ENCODE data around the gene RXRA.

The RXRA gene

DNA sequence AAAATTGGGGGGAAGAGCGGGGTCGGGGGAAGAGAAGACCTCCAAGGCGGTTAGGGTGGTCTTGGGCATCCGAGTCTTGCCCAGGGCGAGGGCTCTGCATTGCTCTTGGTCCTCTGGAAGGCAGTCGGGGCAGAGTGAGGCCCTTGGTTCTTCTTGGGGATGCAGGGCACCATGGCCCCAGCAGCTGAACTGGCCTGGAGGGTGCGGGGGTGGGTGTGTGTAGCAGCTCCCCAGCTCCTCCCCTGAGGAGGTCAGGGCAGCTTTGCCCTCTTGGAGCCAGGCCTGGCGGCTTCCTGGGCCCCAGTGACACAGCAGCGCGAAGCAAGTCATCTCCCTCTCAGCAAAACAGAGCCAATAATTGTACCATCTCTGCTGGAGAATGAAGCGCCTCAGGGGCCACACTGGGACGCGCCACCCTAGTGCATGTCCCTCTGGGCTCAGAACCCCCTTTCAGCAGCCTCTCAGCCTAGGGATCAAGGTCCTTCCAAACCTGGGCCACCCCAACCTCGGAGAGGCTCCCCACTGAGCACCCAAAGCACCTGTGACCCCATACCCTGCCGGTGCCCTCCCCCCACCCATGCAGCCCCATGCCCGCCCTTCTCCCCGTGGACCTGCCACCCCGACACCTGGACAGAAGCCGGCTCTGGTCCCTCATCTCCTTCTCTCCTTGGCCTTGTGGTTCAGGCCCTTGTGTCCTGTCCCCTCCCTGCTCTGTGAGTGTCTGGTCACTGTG lies 10.4 kb upstream of the RXRA start:
- TF ChIP-seq FOXK2 (IDR thresholded peaks at IDR 0.05), result no peak
- no peak for TF ChIP-seq L3MBTL2 (conservative IDR thresholded peaks at IDR 0.05)
- TF ChIP-seq TARDBP (IDR thresholded peaks at IDR 0.05), result no peak
- no peak for TF ChIP-seq HDGF (IDR thresholded peaks at IDR 0.05; ENCODE audit: borderline replicate concordance)
- TF ChIP-seq ELF4 (IDR thresholded peaks at IDR 0.05), result no peak
- TF ChIP-seq FOXA1 (IDR thresholded peaks at IDR 0.05), result no peak
- TF ChIP-seq LEF1 (IDR thresholded peaks at IDR 0.05; ENCODE audit: borderline replicate concordance), result no peak
- TF ChIP-seq ZNF384 (IDR thresholded peaks at IDR 0.05), result no peak
- no peak for TF ChIP-seq ARNT (IDR thresholded peaks at IDR 0.05)
- TF ChIP-seq SP1 (IDR thresholded peaks at IDR 0.05), result no peak
- DNase-seq (ENCODE audit: extremely low spot score), result no peak
- ChIA-PET CTCF (no interaction called here), POLR2A (interaction anchor here (1.1 kb wide), 1 partner anchor 324 kb away, joined by 3 read pairs; no protein-coding TSS in a partner anchor)

DNA sequence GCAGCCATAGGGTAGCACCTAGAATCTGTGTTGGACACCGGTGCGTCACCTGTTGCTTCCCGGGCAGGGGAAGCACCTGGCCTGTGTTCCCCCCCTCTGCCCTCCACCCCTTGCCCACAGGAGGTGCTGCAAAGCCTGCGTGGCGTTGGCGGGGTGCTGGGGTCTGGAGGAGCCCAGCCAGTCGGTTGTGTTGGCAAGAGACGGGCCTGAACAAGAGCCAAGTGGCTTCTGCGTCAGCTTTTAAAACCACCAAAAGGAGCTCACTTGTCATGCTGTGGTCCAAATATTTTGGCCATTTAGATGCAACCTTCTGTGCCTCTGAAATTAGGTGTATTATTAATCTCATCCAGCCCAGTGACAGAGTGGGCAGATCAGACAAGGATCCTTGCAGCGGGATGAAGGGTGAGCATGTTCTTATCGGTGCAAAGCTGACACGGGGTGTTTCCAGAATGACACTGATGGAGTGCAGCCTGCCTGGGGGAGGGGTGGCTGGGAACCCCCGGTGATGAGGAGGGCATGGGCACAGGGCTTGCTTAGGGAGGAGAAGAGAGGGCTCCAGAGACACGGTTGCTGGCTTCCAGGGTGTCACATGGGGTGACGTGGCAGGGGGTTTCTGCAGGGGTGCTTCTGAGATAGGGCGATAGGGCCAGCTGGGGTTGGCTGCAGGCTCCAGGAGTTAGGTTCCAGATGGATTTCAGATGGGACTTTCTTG lies 9.7 kb upstream of the RXRA start:
- CTCF ChIA-PET, result no interaction called here
- DNase-seq (ENCODE audit: extremely low spot score), result no peak

DNA sequence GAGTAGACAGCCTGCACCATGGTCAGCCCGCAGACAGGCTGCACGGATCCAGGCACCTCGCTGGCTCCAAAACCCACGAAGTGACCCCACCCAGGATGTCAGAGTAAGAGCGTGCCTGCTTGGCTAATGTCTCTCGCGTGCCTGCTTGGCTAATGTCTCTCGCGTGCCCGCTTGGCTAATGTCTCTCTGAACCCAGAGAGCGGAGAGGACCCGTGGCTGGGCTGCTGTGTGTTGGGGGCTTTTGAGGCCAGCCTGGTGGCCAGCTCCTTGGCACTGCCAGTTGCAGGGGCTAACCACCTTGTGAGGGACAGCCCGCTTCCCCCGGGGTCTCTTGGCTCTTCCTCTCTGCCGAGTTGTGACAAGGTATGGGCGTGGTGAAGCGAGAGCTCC lies 8.9 kb upstream of the RXRA start:
- ChIA-PET POLR2A (interaction anchor here (1.0 kb wide), 1 partner anchor 10 kb away, joined by 4 read pairs; no protein-coding TSS in a partner anchor), CTCF (no interaction called here)
- no peak for DNase-seq (ENCODE audit: extremely low spot score)
- TF ChIP-seq ELF4 (IDR thresholded peaks at IDR 0.05) (no peak), SUZ12 (IDR thresholded peaks at IDR 0.05) (no peak), ZNF384 (IDR thresholded peaks at IDR 0.05) (no peak), NFRKB (IDR thresholded peaks at IDR 0.05) (no peak), L3MBTL2 (conservative IDR thresholded peaks at IDR 0.05) (no peak), CTBP1 (IDR thresholded peaks at IDR 0.05; ENCODE audit: borderline replicate concordance) (no peak), SP1 (IDR thresholded peaks at IDR 0.05) (no peak), FOXM1 (IDR thresholded peaks at IDR 0.05; ENCODE audit: borderline replicate concordance) (no peak), LEF1 (IDR thresholded peaks at IDR 0.05; ENCODE audit: borderline replicate concordance) (no peak), ARNT (IDR thresholded peaks at IDR 0.05) (no peak)
- TF ChIP-seq, protein P1, sequence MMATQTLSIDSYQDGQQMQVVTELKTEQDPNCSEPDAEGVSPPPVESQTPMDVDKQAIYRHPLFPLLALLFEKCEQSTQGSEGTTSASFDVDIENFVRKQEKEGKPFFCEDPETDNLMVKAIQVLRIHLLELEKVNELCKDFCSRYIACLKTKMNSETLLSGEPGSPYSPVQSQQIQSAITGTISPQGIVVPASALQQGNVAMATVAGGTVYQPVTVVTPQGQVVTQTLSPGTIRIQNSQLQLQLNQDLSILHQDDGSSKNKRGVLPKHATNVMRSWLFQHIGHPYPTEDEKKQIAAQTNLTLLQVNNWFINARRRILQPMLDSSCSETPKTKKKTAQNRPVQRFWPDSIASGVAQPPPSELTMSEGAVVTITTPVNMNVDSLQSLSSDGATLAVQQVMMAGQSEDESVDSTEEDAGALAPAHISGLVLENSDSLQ (IDR thresholded peaks at IDR 0.05), result no peak

More for the DNA sequence above, 9.7 kb upstream of the RXRA start:
- TF ChIP-seq FOXA1 (IDR thresholded peaks at IDR 0.05), result no peak
- no peak for TF ChIP-seq FOXK2 (IDR thresholded peaks at IDR 0.05)
- no peak for TF ChIP-seq HDGF (IDR thresholded peaks at IDR 0.05; ENCODE audit: borderline replicate concordance)
- TF ChIP-seq L3MBTL2 (conservative IDR thresholded peaks at IDR 0.05), result no peak
- no peak for TF ChIP-seq NFRKB (IDR thresholded peaks at IDR 0.05)
- TF ChIP-seq ELF4 (IDR thresholded peaks at IDR 0.05), result no peak
- TF ChIP-seq FOXM1 (IDR thresholded peaks at IDR 0.05; ENCODE audit: borderline replicate concordance), result no peak
- TF ChIP-seq CTBP1 (IDR thresholded peaks at IDR 0.05; ENCODE audit: borderline replicate concordance), result no peak
- no peak for TF ChIP-seq LEF1 (IDR thresholded peaks at IDR 0.05; ENCODE audit: borderline replicate concordance)
- TF ChIP-seq, protein P1 (IDR thresholded peaks at IDR 0.05), result no peak
- TF ChIP-seq ZNF384 (IDR thresholded peaks at IDR 0.05), result no peak
- no peak for TF ChIP-seq ARNT (IDR thresholded peaks at IDR 0.05)
- no peak for TF ChIP-seq SP1 (IDR thresholded peaks at IDR 0.05)
- POLR2A ChIA-PET, result no interaction called here

DNA sequence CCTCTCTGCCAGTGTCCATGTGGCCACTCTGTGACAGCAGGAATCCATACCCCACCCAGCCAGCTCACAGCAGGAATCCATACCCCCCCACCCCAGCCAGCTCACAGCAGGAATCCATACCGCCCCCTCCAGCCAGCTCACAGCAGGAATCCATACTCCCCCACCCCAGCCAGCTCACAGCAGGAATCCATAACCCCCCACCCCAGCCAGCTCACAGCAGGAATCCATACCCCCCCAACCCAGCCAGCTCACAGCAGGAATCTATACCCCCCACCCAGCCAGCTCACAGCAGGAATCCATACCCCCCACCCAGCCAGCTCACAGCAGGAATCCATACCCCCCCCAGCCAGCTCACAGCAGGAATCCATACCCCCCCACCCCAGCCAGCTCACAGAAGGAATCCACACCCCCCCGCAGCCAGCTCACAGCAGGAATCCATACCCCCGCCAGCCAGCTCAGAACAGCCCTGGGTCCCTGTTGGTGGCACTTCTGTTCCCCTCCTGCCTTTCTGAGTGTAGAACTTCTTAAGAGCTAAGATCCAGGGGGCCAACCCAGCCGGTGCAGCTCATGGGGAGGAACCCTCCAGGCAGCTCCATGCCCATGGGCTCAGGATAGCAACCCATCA lies 8.4 kb upstream of the RXRA start:
- ChIA-PET POLR2A (interaction anchor here (1.0 kb wide), 1 partner anchor 9 kb away, joined by 4 read pairs; no protein-coding TSS in a partner anchor), CTCF (no interaction called here)
- DNase-seq (ENCODE audit: extremely low spot score), result no peak
- no peak for TF ChIP-seq SUZ12 (IDR thresholded peaks at IDR 0.05)
- TF ChIP-seq L3MBTL2 (conservative IDR thresholded peaks at IDR 0.05), result no peak
- TF ChIP-seq SP1 (IDR thresholded peaks at IDR 0.05), result no peak
- TF ChIP-seq, protein P1 (IDR thresholded peaks at IDR 0.05), result no peak
- no peak for TF ChIP-seq ARNT (IDR thresholded peaks at IDR 0.05)
- no peak for TF ChIP-seq FOXM1 (IDR thresholded peaks at IDR 0.05; ENCODE audit: borderline replicate concordance)
- TF ChIP-seq ZNF384 (IDR thresholded peaks at IDR 0.05), result no peak
- TF ChIP-seq HDGF (IDR thresholded peaks at IDR 0.05; ENCODE audit: borderline replicate concordance), result no peak
- TF ChIP-seq FOXK2 (IDR thresholded peaks at IDR 0.05), result no peak
- TF ChIP-seq NFRKB (IDR thresholded peaks at IDR 0.05), result no peak
- TF ChIP-seq ELF4 (IDR thresholded peaks at IDR 0.05), result no peak

DNA sequence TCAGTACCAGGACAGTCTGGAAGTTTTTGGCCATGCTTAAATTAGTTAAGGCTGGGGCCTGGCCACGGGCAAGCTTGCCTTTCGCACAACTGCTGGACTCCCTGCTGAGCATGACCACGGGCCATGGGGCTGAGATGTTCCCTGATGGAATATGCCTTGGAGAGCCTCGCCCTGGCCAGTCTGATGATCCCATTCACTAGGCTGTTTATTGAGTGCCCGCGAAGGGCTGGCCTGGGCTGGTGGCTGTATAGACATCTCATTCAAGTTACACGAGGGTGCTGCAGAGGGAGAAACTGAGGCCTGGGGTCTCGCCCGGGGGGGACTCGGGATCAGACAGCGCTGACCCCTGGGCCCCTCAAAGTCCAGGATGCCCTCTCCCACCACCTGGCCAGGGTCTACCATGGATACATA lies 7.8 kb upstream of the RXRA start:
- DNase-seq (ENCODE audit: extremely low spot score), result no peak
- CTCF ChIA-PET, result no interaction called here
- POLR2A ChIA-PET, result interaction anchor here (1.0 kb wide), 1 partner anchor 9 kb away, joined by 4 read pairs; no protein-coding TSS in a partner anchor
- TF ChIP-seq FOXA1 (IDR thresholded peaks at IDR 0.05) (no peak), SP1 (IDR thresholded peaks at IDR 0.05) (no peak), BHLHE40 (IDR thresholded peaks at IDR 0.05; ENCODE audit: borderline replicate concordance) (no peak), NFRKB (IDR thresholded peaks at IDR 0.05) (no peak), SUZ12 (IDR thresholded peaks at IDR 0.05) (no peak), HDGF (IDR thresholded peaks at IDR 0.05; ENCODE audit: borderline replicate concordance) (no peak)

DNA sequence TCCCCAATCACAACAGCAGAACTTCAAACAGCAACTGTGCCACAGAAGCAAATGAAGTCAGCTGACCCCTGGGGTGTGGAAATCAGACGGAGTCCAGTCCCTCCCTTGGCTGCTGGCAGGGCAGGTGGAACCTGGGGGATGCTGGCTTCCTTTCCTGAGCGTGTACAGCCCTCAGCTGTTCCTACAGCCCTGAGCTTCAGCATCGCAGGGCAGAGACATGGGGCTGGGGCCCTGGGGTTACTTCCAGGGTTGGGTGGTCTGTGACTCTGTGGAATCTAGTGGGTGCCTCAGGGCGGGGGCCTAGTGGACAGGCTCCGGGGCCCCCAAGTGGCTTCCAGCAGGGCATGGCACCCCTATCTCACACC lies 7.3 kb upstream of the RXRA start:
- TF ChIP-seq ARNT (IDR thresholded peaks at IDR 0.05), result no peak
- no peak for TF ChIP-seq ZNF384 (IDR thresholded peaks at IDR 0.05)
- TF ChIP-seq FOXM1 (IDR thresholded peaks at IDR 0.05; ENCODE audit: borderline replicate concordance), result no peak
- TF ChIP-seq L3MBTL2 (conservative IDR thresholded peaks at IDR 0.05), result no peak
- TF ChIP-seq SP1 (IDR thresholded peaks at IDR 0.05), result no peak
- no peak for TF ChIP-seq TARDBP (IDR thresholded peaks at IDR 0.05)
- no peak for TF ChIP-seq SUZ12 (IDR thresholded peaks at IDR 0.05)
- no peak for TF ChIP-seq FOXA1 (IDR thresholded peaks at IDR 0.05)
- POLR2A ChIA-PET, result no interaction called here
- DNase-seq (ENCODE audit: extremely low spot score), result no peak
- CTCF ChIA-PET, result no interaction called here
